BJ (cell line): ENCODE measurements around the gene GALNT17. TPM values are rescaled to one million over a fixed set of nuclear protein-coding genes. Genes with fewer than 3 reads are reported as not detected.

ENCODE experiments used
- CTCF ChIA-PET: fragments of 350-600 bp; formaldehyde crosslinking; extraction: SDS; loops from one replicate; lab custom pipeline; 2021; ENCODE audit warnings: antibody characterized with exemption, inconsistent platforms; lab: Yijun Ruan, JAX
- POLR2A ChIA-PET: fragments of 300-600 bp; sonication (Branson Sonifier 250); formaldehyde crosslinking; extraction: SDS; loops from one replicate; lab custom pipeline; 2021; ENCODE audit warnings: antibody characterized with exemption; lab: Charles Lee
- DNase-seq: peaks from one replicate; pipeline ENCODE4 v3.0.0-alpha.2; 2011; ENCODE audit warnings: low read depth
- H3K27me3 ChIP-seq: 2 replicates; pipeline ENCODE4 v1.6.0; 2011; ENCODE audit warnings: low read length; ENCODE audit not compliant: control insufficient read depth, insufficient read depth
- H3K36me3 ChIP-seq: 2 replicates; pipeline ENCODE4 v1.5.1; 2011; ENCODE audit warnings: low read length; ENCODE audit not compliant: control insufficient read depth, insufficient read depth
- H3K4me3 ChIP-seq: 2 replicates; pipeline ENCODE4 v1.5.1; 2011; ENCODE audit warnings: low read depth, mild to moderate bottlenecking, control low read depth, low read length
- CTCF ChIP-seq: IDR thresholded peaks from 2 replicates; pipeline ENCODE4 v1.5.1; 2011; ENCODE audit warnings: low read depth, mild to moderate bottlenecking, control low read depth, inconsistent platforms, low read length, moderate library complexity; ENCODE audit not compliant: insufficient read depth
- polyA plus RNA-seq: library from polyadenylated mRNA; depleted of rRNA; stranded (reverse); fragments of >200 nt; gene quantifications from 2 replicates; pipeline ENCODE4 v1.2.3, GENCODE V29; 2011

Gene GALNT17
- polyA plus RNA-seq, 1 experiment: not detected

- DNase-seq: no peak
- Histone ChIP-seq H3K36me3 (no peaks in the 10 kb centered on the region), H3K27me3 (no peaks in the 10 kb centered on the region), H3K4me3 (no peak overlapping the region)
- ChIA-PET POLR2A (no interaction called here), CTCF (no interaction called here)
- TF ChIP-seq CTCF: no peak
Measured at GRCh38 chr7:71267734-71268469, 136.0 kb downstream of the GALNT17 start.

GRCh38 chr7:71270558-71270957 lies 138.6 kb downstream of the GALNT17 start:
- Histone ChIP-seq H3K36me3 (no peaks in the 10 kb centered on the region), H3K4me3 (no peak overlapping the region), H3K27me3 (no peaks in the 10 kb centered on the region)
- POLR2A ChIA-PET: no interaction called here
- no peak for DNase-seq
- TF ChIP-seq CTCF: no peak
- CTCF ChIA-PET: no interaction called here

DNA sequence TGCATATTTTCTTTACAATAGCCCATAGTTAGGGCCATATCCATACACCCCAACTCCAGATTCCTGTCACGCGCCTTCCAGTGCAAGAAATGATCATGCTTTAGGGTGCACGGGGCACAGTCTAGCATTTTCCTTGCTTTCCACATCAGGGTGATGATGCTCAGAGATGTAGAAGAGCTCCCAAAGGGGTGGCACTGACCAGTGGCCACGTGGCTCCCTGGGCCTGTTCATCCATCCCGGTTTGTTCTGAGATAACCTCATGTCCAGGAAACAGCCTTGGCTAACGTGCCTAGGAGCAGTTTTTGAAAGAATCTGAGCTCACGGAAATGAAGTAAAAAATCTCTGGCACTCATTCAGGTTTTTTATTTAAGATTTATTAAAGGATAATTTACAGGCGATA lies 139.3 kb downstream of the GALNT17 start:
- ChIA-PET POLR2A (no interaction called here), CTCF (no interaction called here)
- Histone ChIP-seq H3K4me3 (no peak overlapping the region), H3K36me3 (no peaks in the 10 kb centered on the region), H3K27me3 (no peaks in the 10 kb centered on the region)
- TF ChIP-seq CTCF: no peak
- DNase-seq: no peak

- no peak for TF ChIP-seq CTCF
- no peaks in the 10 kb centered on the region for H3K36me3 ChIP-seq
- CTCF ChIA-PET: no interaction called here
- POLR2A ChIA-PET: no interaction called here
- no peak for DNase-seq
- H3K4me3 ChIP-seq: no peak overlapping the region
- H3K27me3 ChIP-seq: no peaks in the 10 kb centered on the region
Measured at GRCh38 chr7:71272509-71273490, 140.9 kb downstream of the GALNT17 start.

- no peak for TF ChIP-seq CTCF
- POLR2A ChIA-PET: no interaction called here
- no peaks in the 10 kb centered on the region for H3K36me3 ChIP-seq
- CTCF ChIA-PET: no interaction called here
- H3K27me3 ChIP-seq: no peaks in the 10 kb centered on the region
- no peak for DNase-seq
- no peak overlapping the region for H3K4me3 ChIP-seq
Measured at GRCh38 chr7:71278257-71278656, 146.3 kb downstream of the GALNT17 start.
